Liver (tissue), 2 donors: ENCODE data around the gene LYPD5.

ENCODE experiments used
- CTCF ChIP-seq: fragments of 150-350 bp; IDR thresholded peaks from 2 replicates; pipeline ENCODE4 v1.5.1; 2017; ENCODE audit warnings: improper control_type of control experiment, low read depth, low read length; ENCODE audit not compliant: missing input control
- REST ChIP-seq: IDR thresholded peaks from 2 replicates; pipeline ENCODE4 v1.6.1; 2016; ENCODE audit warnings: antibody characterized with exemption, mild to moderate bottlenecking
- donor health status: healthy.

GRCh38 chr19:43760941-43761340, 41.3 kb downstream of the LYPD5 start:
- no peak for TF ChIP-seq CTCF
- TF ChIP-seq REST, result no peak
